Esophagus muscularis mucosa (tissue), 4 donors: ENCODE data around the gene SEL1L. TPM values are rescaled to one million over a fixed set of nuclear protein-coding genes. Genes with fewer than 3 reads are reported as not detected.

Experiments used
- DNase-seq: peaks from one replicate; pipeline ENCODE4 v3.0.0-alpha.2; 2017; ENCODE audit errors: extremely low spot score
- H3K27ac ChIP-seq, 4 donors: fragments of 200-600 bp; sonication (generic); replicated peaks in 1 of 4; 1 replicate in 3 of 4; 2 replicates in 1 of 4; pipeline ENCODE4 v1.5.1; 2016 to 2019; ENCODE audit warnings: mild to moderate bottlenecking in 1 of 4
- H3K27me3 ChIP-seq, 4 donors: fragments of 200-600 bp; sonication (generic); one replicate each; pipeline versions ENCODE4 v1.5.1 to v1.6.0; 2016 to 2019
- H3K36me3 ChIP-seq, 4 donors: fragments of 200-600 bp; sonication (generic); one replicate each; pipeline ENCODE4 v1.5.1; 2016 to 2019
- H3K4me1 ChIP-seq, 4 donors: fragments of 200-600 bp; sonication (generic); one replicate each; pipeline ENCODE4 v1.5.1; 2016 to 2019
- H3K4me3 ChIP-seq, 4 donors: fragments of 200-600 bp; sonication (generic); 1 replicate in 2 of 4; 2 replicates in 2 of 4; pipeline ENCODE4 v1.5.1; 2016 to 2019; ENCODE audit warnings: mild to moderate bottlenecking in 4 of 4, moderate library complexity in 1 of 4
- H3K9me3 ChIP-seq, 4 donors: fragments of 200-600 bp; sonication (generic); 1 replicate in 3 of 4; 2 replicates in 1 of 4; pipeline ENCODE4 v1.5.1; 2016 to 2019
- EP300 ChIP-seq: sonication (generic); formaldehyde crosslinking; IDR thresholded peaks from one replicate; pipeline ENCODE4 v1.6.1; 2017; ENCODE audit warnings: antibody characterized with exemption
- POLR2A ChIP-seq: fragments of 450-650 bp; IDR thresholded peaks from one replicate; pipeline ENCODE4 v1.6.1; 2017; ENCODE audit warnings: antibody characterized with exemption, moderate library complexity, mild to moderate bottlenecking, low read depth
- POLR2AphosphoS5 ChIP-seq, 2 donors: sonication (generic); formaldehyde crosslinking; IDR thresholded peaks; one replicate each; pipeline ENCODE4 v1.6.1; 2017; ENCODE audit warnings: antibody characterized with exemption in 2 of 2
- WGBS: methylation state at CpG from one replicate; pipeline ENCODE4 v1.1.5; 2018; 5-methylcytosine and 5-hydroxymethylcytosine counted together
- intact Hi-C: fragments of 100-400 bp; cut with DNase I; formaldehyde crosslinking; loops from one replicate; pipeline ENCODE4 v1.15.1; 2023
- total RNA-seq, 4 donors: library from RNA; depleted of rRNA; stranded (reverse); fragments of >200 nt; gene quantifications; one replicate each; pipeline versions ENCODE4 v1.1.0 to v1.2.1, GENCODE V29; 2016
- TF ChIP-seq, protein P1 (sequence below), 3 experiments: fragments of 200-600 bp in 2 of 3; fragments of 450-650 bp in 1 of 3; sonication (generic) in 2 of 3; IDR thresholded peaks; one replicate each; pipeline ENCODE4 v1.5.1; 2017 to 2019; ENCODE audit warnings: antibody characterized with exemption in 3 of 3, mild to moderate bottlenecking in 2 of 3, moderate library complexity in 1 of 3

The SEL1L gene
- 10 to 100 TPM; 54.2 to 64.2 (median 55.6) TPM for total RNA-seq

DNA sequence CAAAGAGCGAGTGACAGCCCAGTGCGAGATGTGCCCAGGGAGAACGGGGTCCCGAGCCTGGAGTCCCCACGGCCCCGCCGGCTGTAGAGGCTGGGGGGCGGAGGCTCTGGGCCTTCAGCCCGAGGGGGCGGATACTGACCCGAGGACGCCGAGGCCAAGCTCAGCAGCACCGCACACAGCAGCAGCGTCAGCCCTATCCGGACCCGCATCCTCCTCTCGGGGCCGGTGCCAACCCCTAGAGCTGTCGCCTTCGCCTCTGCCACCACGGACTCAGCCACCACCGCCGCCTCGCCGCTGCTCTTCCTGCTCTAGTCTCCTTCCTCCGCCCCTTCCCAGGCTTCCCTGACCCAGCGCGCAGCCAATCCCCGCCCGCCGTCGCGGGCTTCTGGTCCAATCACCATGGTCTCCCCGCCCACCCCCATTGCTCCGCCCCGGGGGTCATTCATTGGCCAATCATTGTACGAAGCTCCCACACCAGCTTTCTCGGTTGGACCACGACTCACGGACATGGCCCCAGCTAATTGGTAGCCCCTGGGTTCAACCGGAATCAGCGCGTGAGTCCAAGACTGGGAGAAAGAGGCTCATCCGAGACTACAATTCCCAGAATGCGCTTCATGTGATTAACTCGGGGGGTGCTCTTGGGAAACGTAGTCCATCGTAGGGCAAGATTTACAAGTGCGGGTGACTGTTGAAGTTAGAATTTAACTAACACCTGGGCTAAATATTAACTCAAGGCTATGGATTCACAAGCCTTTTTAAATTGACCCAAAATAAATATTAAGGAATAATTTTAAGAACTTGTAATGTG lies at the start of gene SEL1L:
TSS of gene SEL1L (minus strand) at position 318 of the 808 bp plus-strand sequence. CDS start at position 209, 109 bp downstream.
- H3K27ac ChIP-seq: peak within 1 kb of the TSS; percentile 73 to 82 (median 78)
- intact Hi-C loops: no loop called here
- WGBS: 0% methylated on average over 35 of the region's 50 CpGs

DNA sequence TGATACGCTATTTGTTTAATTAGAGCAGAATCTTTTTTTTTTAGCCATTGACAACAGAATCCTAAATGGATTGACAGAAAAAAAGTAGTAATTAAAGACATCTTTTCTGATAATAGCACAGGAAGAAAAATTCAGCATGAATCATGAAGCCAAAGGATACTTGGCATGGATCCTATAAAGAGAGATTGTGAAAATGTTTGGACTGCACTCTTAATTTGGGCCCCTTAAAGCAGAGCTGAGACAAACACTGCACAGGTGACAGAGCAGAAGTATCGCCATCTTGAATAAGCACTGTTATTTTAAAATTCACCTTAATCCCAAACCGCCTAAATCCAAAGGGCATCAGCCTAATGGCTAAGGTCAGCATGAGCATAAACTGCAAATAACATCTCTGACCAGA lies 48.8 kb upstream of the SEL1L start:
- peaks cover 0 to 3% (median 0%) of the 10 kb centered on the region in 4 donors for H3K9me3 ChIP-seq
- WGBS: 76% methylated on average over 3 of the region's 3 CpGs
- no peaks in the 10 kb centered on the region for H3K4me1 ChIP-seq
- intact Hi-C loops: no loop called here
- no peak for DNase-seq
- H3K36me3 ChIP-seq: no peaks in the 10 kb centered on the region
- no peak for TF ChIP-seq POLR2A
- no peak for TF ChIP-seq EP300
- TF ChIP-seq, protein P1, sequence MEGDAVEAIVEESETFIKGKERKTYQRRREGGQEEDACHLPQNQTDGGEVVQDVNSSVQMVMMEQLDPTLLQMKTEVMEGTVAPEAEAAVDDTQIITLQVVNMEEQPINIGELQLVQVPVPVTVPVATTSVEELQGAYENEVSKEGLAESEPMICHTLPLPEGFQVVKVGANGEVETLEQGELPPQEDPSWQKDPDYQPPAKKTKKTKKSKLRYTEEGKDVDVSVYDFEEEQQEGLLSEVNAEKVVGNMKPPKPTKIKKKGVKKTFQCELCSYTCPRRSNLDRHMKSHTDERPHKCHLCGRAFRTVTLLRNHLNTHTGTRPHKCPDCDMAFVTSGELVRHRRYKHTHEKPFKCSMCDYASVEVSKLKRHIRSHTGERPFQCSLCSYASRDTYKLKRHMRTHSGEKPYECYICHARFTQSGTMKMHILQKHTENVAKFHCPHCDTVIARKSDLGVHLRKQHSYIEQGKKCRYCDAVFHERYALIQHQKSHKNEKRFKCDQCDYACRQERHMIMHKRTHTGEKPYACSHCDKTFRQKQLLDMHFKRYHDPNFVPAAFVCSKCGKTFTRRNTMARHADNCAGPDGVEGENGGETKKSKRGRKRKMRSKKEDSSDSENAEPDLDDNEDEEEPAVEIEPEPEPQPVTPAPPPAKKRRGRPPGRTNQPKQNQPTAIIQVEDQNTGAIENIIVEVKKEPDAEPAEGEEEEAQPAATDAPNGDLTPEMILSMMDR (IDR thresholded peaks at IDR 0.05): no peak
- TF ChIP-seq POLR2AphosphoS5 (IDR thresholded peaks at IDR 0.05): no peak
- H3K4me3 ChIP-seq: no peak overlapping the region
- no peak overlapping the region for H3K27ac ChIP-seq
- no peaks in the 10 kb centered on the region for H3K27me3 ChIP-seq

More for the DNA sequence above, at the start of gene SEL1L:
- Histone ChIP-seq H3K9me3 (no peaks in the 10 kb centered on the region), H3K4me3 (peak within 1 kb of the TSS; percentile 78 to 96 (median 88)), H3K36me3 (no peaks in the 10 kb centered on the region), H3K27me3 (no peaks in the 10 kb centered on the region), H3K4me1 (peaks cover 42 to 48% (median 44%) of the 10 kb centered on the region in 4 donors)
- DNase-seq: peak; percentile 100
- peak; percentile 67 for TF ChIP-seq POLR2A
- TF ChIP-seq, protein P1 (IDR thresholded peaks at IDR 0.05): peak in 1 of 3 experiments; percentile 18
- TF ChIP-seq POLR2AphosphoS5 (IDR thresholded peaks at IDR 0.05): peak; percentile 79 to 94
- no peak for TF ChIP-seq EP300

DNA sequence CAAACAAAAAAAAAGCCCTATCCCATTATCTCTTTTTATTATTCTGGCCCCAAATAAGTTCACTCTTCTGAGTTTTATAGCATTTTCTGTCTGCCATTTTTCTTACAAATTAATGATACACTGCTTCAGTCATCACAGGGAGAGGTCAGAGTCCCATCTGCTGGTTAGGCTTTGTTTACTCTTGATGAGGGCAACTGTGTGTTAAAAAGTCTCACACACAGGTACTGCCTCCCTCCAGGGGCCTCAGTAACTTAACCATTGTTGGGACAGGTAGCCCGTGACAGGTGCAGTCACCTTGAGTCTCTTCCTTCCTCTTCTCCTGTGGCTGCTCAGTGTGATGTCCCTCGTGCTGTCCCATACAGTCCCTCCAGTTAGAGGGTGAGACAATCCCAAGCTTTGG lies 45.5 kb upstream of the SEL1L start:
- DNase-seq: no peak
- Histone ChIP-seq H3K27me3 (no peaks in the 10 kb centered on the region), H3K9me3 (no peaks in the 10 kb centered on the region), H3K36me3 (no peaks in the 10 kb centered on the region), H3K4me1 (no peaks in the 10 kb centered on the region), H3K4me3 (no peak overlapping the region), H3K27ac (no peak overlapping the region)
- 83% methylated on average over 2 of the region's 2 CpGs for WGBS
- no peak for TF ChIP-seq POLR2AphosphoS5 (IDR thresholded peaks at IDR 0.05)
- TF ChIP-seq EP300: no peak
- no peak for TF ChIP-seq POLR2A
- TF ChIP-seq, protein P1 (IDR thresholded peaks at IDR 0.05): no peak
- intact Hi-C loops: no loop called here

DNA sequence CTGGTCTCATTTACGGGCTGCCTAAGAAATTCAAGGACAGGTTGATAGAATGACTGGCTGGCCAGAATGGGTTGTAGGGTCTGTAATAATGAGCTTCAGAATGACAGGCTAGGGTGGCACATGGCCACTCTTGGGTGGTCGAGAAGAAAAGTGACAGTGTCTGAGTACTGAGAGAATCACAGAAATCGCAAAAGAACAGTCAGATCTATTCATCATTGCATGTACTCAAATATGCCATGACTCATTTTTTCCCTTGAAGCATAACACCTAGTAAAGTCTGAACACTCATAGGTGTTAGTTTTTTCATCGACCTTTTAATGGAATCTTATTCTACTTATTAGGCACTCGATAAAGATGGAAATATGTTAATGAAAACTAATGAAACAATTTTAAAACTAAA lies 37.8 kb upstream of the SEL1L start:
- intact Hi-C loops: no loop called here
- no peak for TF ChIP-seq POLR2A
- TF ChIP-seq, protein P1 (IDR thresholded peaks at IDR 0.05): no peak
- TF ChIP-seq POLR2AphosphoS5 (IDR thresholded peaks at IDR 0.05): no peak
- no peak for TF ChIP-seq EP300
- 82% methylated on average over 5 of the region's 5 CpGs for WGBS
- Histone ChIP-seq H3K4me1 (no peaks in the 10 kb centered on the region), H3K27me3 (peaks cover 0 to 4% (median 0%) of the 10 kb centered on the region in 4 donors), H3K36me3 (no peaks in the 10 kb centered on the region), H3K4me3 (no peak overlapping the region), H3K9me3 (no peaks in the 10 kb centered on the region), H3K27ac (no peak overlapping the region)
- no peak for DNase-seq
